ENCODE measurements around the gene KIFC3.
"Not testable (repeated sequence)": the region's sequence is repeated elsewhere in the genome, so short reads cannot be mapped to it uniquely, and the experiment has no call there.

The KIFC3 gene

GRCh38 chr16:57730771-57731730 lies 71.2 kb downstream of the KIFC3 start:
- H3K4me3 ChIP-seq (ENCODE audit: low read depth, low read length), result no peak overlapping the region
- in situ Hi-C loops (cut with HindIII; ENCODE audit: low sequenced_read_pairs), result no loop called here
- no peak for DNase-seq (ENCODE audit: low read depth, low spot score)
- no peak for TF ChIP-seq CTCF (IDR thresholded peaks at IDR 0.05; ENCODE audit: low read depth, low read length)

GRCh38 chr16:57729852-57730251 lies 72.4 kb downstream of the KIFC3 start:
- DNase-seq (ENCODE audit: low read depth, low spot score); in situ Hi-C loops (cut with HindIII; ENCODE audit: low sequenced_read_pairs); H3K4me3 ChIP-seq (ENCODE audit: low read depth, low read length): not testable (repeated sequence)

- in situ Hi-C loops (cut with HindIII; ENCODE audit: low sequenced_read_pairs), result no loop called here
- DNase-seq (ENCODE audit: low read depth, low spot score), result no peak
- TF ChIP-seq CTCF (IDR thresholded peaks at IDR 0.05; ENCODE audit: low read depth, low read length), result no peak
- no peak overlapping the region for H3K4me3 ChIP-seq (ENCODE audit: low read depth, low read length)
Observed at GRCh38 chr16:57729182-57729484, 73.2 kb downstream of the KIFC3 start.

- TF ChIP-seq CTCF (IDR thresholded peaks at IDR 0.05; ENCODE audit: low read depth, low read length), result no peak
- in situ Hi-C loops (cut with HindIII; ENCODE audit: low sequenced_read_pairs), result no loop called here
Observed at GRCh38 chr16:57728336-57729181, 73.7 kb downstream of the KIFC3 start.

GRCh38 chr16:57727610-57728009 lies 74.7 kb downstream of the KIFC3 start:
- no peak for TF ChIP-seq CTCF (IDR thresholded peaks at IDR 0.05; ENCODE audit: low read depth, low read length)
- DNase-seq (ENCODE audit: low read depth, low spot score), result no peak
- H3K4me3 ChIP-seq (ENCODE audit: low read depth, low read length), result no peak overlapping the region
- in situ Hi-C loops (cut with HindIII; ENCODE audit: low sequenced_read_pairs), result no loop called here

More at GRCh38 chr16:57728336-57729181, 73.7 kb downstream of the KIFC3 start:
- no peak for DNase-seq (ENCODE audit: low read depth, low spot score)
- H3K4me3 ChIP-seq (ENCODE audit: low read depth, low read length), result no peak overlapping the region

- in situ Hi-C loops (cut with HindIII; ENCODE audit: low sequenced_read_pairs), result no loop called here
Observed at GRCh38 chr16:57726433-57726947, 75.8 kb downstream of the KIFC3 start.

More at GRCh38 chr16:57726433-57726947, 75.8 kb downstream of the KIFC3 start:
- TF ChIP-seq CTCF (IDR thresholded peaks at IDR 0.05; ENCODE audit: low read depth, low read length), result no peak
- no peak for DNase-seq (ENCODE audit: low read depth, low spot score)
- no peak overlapping the region for H3K4me3 ChIP-seq (ENCODE audit: low read depth, low read length)
